NCI-H510A (cell line): ENCODE measurements around the gene HUS1.
"Not testable (repeated sequence)": the region's sequence is repeated elsewhere in the genome, so short reads cannot be mapped to it uniquely, and the experiment has no call there.

Experiments
- DNase-seq: peaks from one replicate; lab custom pipeline; 2025; lab: John Stamatoyannopoulos, UW

HUS1 gene

DNA sequence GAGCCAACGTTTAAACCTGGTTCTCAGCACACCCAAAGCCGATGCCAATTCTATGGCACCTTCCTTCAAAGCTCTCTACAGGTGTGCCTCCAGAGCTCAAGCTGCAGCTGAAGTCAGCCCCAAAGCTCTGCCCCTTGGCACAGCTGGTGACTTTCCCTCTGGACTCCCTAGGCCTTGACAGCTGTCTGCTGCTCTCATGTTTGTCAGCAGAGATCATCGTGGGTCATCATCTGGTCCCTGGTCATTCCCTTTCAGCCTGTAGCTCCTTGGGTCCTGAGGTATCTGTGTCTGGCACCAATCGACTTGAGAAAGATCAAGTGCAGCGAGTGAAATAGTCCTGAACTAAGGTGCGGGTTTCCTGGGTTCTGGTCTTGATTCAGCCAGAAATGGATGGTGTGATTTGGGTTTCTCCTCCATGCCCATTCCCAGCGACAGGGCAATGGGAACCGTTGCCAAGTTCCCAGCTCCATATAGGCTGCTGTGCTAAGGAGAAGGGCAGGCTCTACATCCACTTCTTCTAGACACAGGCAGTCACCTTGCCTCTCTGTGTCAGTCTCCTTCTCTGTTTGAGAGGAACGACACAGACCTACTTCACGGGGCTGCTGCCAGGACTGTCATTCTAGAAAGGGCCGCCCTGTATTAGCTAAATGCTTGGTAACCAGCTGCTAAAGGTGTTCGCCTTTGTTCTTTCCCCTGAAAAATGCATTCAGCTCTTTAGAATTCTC, 34.7 kb downstream of the HUS1 start:
- no peak for DNase-seq

DNA sequence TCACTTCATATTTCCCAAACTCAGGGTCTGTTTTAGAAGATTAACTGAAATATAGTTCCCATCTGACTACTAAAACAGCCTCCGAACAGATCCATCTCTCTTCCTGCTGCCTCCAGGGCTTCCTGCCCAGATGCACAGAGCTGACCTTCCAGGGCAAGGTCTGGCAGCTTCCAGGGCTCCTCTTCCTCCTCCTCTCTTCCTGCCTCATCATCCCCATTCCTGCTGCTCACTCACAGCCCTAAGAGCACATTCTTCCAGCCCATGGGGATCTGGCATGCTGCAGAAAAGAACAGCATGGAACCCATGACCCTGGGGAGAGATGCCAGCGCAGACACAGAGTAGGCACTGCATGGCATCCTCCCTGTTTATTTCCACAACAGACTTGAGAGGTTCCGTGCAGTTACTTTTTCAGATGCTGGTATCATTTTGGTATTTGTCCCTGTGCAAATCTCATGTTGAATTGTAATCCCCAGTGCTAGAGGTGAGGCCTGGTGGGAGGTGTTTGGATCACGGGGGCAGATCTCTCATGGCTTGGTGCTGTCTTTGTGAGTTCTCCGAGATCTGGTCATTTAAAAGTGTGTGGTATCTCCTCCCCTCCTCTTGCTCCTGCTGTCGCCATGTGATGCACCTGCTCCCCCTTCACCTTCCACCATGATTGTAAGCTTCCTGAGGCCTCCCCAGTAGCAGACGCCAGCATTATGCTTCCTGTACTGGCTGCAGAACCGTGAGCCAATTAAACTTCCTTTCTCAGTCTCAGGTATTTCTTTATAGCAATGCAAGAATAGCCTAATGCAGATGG, 35.5 kb downstream of the HUS1 start:
- DNase-seq, result no peak

DNA sequence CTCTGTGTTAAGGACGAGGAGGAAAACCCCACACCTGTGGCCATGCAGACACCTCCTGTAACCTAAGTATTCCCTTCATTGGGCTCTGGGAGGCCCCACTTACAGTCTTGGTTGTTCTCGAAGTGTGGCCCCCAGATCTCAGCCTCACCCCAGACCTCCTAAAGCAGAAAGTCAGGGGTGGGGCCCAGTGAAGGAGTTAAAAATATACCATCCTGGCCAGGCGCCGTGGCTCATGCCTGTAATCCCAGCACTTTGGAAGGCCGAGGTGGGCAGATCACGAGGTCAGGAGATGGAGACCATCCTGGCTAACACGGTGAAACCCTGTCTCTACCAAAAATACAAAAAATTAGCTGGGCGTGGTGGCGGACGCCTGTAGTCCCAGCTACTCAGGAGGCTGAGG, 36.8 kb downstream of the HUS1 start:
- not testable (repeated sequence) for DNase-seq

DNA sequence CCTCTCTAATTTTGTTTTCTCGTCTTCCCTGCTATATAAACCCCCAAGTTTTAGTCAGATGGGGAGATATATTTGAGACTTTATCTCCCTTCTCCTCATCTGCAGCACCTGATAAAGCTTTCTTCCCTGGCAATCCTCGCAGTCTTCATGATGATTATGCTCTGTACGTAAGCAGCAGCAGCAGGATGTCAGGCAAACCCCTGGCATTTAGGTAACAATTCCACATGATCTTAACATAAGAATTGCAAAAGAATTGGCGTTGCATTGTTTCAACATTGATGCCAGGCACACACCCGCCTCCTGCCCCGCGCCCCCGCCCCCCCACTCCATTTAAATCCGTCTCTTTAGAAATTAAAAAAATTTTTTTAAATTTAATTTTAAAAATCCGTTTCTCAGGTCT, 37.3 kb downstream of the HUS1 start:
- DNase-seq, result no peak

DNA sequence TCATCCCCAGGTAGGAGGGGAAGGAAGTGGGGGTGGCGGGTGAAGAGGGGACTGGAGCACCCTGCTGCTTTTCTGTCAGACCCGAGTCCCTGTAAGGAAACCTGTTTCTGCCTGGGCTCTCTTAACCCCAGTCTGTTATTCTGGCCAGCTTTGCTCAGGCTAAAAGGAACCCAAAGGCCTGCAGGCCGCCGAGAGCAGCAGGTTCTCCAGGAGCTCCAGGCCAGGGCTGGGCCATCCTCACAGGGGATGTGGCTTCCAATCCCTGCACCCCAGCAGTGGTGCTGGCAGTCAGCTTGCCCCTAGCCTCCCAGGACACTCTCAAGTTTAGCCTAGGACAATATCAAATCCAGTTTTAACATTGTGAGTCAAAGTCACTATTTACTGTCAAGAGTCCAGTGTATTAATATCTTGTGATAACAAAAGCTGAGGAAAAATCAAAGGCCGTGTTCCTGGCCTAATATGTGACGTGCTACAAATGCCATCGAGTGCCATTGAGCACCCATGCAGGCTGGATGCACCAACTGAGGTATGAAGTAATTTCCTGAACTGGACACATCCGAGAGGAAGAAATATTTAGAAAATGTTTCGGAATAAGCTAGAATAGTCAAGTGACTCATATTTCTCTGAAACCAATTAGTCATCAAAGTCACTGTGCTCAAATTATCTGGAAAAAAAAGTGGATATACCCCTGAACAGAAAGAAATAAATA, 38.1 kb downstream of the HUS1 start:
- no peak for DNase-seq

DNA sequence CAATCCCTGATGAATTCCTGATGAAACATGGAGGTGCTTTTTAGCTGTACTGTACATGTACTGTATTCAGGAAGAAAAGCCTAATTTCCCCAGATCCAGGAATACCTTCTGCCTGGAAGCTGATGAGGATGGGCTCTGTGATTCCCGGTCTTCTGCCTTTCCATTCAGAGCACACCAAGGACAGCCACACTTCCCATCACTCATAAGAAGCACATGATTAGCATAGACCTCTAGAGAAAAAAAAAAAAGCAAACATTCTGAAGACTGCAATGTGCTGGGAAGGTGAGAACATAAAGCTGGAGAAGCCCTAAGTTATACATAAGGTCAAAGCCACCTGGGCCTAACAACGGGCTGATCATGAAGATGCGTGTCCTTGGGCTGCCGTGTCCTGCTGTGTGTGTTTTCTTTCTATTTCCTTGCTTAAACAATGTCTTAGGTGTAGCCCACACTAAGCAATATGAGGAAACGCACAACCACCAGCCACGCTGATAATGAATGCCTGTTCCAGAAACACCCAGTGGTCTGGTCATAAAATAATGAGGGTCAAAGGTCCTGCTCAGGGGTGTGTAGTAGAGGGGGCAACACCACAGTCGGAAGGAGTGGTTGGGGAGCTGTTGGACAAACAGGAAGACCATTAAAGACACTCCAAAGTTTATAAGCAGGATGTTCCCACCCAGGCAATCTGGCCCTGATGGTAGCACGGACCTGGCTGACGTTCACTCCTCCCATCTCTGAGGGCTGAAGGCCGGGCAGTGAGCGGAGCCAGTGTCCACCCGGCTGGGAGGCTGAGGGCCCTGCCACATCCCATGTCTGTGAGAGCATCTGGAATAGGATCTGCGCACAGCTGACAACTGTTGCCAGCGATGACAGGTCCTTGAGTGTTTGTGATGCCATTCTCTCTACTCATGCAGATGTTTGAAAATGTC, 39.1 kb downstream of the HUS1 start:
- DNase-seq, result no peak

DNA sequence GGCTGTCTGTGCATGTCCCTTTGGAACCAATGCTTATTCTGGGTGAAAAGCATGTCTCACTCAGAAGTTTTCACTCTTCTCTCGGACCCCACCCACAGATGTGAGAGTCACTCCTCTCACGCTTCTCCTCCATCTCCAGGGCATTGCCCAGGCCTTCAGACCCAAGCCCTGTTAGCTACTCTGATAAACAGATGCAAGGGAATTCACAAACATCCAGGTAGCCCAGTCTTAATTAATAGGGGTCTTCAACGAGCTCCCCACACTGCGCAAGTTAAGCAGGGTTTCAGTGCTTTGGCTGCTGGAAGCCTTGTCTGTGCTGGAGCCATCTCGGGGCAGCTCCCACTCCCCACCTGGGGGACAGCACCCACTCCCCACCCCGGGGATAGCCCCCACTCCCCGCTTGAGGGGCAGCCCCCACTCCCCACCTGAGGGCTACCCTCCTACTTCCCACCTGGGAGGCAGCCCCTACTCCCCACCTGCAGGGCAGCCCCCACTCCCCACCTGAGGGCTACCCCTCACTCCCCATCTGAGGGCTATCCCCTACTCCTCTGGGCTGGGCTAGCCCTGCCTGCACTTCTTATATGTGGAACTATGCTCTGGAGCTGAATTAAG, 39.9 kb downstream of the HUS1 start:
- no peak for DNase-seq

DNA sequence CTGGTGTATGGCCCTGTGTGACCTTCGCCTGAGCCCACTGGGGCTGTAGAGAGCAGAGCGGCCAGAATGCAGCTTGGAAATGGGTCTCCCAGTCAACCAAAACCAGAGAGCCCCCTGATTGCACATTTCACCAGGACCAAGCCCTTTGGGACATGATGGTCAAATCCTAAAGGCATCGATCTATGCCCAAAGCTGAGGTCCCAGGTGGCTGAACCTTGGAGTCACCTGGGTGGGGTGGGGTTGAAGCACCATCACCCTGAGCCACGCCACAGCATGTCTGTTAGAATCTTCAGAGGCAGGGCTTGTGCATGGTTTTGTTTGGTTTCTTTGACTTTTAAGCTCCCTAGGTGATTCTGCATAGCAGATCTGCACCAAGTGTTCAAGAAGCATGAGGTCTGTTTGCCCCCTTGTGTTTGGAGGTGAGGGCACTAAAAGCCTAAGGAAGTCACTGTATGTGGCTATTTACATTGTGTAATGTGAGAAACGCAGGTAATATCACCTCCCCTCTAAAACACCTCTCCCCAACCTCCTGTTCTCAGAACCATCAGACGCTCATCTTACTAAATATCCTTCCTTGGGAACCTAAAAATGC, 40.7 kb downstream of the HUS1 start:
- DNase-seq, result no peak

DNA sequence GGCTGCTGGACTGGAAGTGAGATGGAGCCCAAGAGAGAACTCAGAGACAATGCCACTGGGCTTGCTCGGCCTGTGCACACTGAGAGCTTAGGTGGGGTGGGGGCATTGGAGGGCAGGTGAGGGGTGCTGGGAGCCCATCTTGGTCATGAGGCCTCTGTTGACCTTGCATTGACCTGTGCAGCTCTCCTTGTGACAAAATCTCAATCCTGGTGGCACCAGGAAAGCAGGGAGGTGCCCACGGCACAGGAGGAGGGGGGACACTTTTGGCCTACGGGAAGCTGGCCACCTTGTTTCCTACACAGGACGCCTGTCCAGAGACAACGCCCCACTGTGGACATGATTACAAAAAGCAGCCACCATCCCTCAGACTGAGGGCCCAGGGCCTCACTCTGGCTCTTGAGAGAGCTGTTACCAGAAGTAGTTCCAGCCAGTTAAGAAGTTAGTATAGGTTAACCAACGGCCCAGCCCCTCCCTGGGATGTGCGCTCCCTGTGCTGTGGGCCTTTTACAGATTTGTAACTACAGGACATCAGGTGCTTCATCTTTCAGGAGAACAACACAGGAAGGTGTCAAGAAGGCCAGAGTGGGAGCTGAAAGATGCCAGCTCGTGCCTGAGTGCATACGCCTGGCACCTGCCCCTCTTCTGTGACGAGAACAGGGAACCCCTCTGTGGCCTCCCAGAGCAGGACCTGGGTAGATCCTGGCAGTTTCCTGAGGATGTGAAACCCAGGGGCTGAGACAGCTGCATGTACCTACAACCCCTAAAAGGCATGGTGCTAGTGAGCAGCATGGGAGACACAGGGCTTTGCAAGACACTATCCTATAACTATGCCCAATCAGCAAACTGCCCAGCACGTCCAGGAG, 41.5 kb downstream of the HUS1 start:
- DNase-seq, result no peak

DNA sequence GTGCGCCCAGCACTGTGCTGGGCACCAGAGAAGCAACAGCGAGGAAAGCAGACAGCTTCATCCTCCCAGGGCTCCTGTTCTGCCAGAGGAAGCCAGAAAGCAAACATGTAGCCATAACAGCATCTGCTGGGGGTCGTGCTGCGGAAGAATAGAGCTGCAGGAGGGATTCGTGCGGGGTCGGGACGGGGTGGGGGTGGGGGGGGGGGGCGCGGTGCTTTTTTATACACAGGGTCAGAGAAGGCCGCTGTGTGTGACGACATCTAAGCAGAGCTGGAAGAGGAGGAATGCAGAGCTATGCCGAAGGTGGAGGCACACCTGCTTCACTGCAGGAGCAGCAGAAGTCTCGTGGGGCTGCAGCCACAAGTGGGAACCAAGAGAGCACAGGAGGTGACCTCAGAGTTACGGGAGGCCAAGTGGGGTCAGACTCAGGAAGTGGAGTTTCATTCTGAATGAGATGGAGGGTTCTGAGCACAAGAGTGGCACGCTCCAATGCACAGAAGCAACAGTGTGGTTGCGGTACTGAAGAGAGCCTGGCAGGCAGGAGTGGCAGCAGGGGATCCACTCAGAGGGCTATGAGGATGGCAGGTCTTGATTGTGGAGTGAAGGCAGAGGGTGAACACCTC, 42.2 kb downstream of the HUS1 start:
- no peak for DNase-seq

DNA sequence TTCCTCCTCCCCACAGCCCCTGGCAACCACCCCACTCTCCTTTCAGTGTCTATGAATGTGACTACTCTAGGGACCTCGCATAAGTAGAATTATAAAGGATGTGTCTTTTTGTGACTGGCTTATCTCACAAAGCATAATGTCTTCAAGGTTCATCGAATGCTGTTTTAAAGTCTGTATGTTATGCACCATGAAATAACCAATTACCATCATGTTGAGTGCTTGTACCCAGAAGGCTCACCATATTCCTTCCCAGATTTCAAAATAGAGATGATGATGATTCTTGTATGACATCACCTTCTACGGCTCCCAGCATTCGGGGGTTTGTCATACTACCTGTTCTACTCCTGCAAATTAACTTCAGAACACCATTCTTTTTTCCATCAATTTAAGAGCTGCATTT, 43.1 kb downstream of the HUS1 start:
- no peak for DNase-seq

DNA sequence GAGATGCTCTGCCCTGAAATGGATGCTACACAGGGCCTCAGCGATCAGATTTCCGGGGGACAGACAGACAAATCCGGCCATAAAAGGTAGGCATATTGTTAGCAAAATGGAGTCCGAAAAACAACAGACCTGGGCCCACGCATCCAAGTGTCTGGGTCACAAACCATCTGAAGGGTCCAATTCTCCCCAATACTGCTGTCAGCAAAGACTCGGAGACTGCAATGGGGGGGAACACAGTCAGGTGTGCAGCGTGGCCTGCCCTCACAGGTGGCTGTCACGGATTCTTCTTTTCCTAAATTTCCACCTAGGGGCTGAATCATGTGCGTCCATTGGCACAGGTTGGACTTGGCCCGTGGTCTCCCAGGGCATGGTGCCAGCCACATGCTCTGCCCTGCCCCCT, 44.1 kb downstream of the HUS1 start:
- DNase-seq, result no peak

DNA sequence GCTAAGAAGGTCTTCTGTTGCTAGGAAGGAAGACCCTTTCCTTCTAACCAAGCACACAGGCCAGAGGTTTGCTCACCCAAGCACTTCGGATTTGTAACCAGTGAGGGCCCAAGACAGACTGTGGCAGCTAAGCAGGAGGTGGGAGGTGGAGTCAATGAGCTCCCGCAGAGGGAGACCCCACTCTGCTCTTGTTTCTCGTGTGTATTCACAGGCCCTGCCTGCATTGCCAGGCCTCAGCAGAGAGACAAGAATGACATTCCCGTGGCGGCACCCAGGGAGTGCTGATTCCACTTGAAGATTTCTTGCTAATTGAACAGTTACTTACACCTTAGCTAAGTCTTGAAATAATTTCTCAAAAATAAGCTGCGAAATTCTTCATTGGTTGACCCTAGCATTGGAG, 44.6 kb downstream of the HUS1 start:
- DNase-seq, result no peak

DNA sequence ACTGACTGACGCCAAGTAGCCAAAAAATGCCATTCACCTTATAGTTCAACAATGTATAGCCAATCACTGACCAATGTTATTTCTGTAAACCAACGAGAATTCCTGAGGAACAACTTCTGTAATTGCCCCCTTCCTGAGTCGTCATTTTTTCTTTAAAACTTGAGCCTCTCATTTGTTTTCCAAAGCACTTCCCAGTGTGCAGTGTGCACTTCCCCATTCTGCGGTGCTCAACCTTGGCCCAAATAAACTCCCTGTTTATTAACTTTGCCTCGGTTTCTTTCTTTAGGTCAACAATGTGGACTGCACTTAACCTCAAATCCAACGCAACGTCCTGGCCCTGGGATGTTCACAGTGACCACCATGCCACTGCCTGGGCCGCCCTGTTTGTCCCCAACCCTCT, 46.2 kb downstream of the HUS1 start:
- no peak for DNase-seq

DNA sequence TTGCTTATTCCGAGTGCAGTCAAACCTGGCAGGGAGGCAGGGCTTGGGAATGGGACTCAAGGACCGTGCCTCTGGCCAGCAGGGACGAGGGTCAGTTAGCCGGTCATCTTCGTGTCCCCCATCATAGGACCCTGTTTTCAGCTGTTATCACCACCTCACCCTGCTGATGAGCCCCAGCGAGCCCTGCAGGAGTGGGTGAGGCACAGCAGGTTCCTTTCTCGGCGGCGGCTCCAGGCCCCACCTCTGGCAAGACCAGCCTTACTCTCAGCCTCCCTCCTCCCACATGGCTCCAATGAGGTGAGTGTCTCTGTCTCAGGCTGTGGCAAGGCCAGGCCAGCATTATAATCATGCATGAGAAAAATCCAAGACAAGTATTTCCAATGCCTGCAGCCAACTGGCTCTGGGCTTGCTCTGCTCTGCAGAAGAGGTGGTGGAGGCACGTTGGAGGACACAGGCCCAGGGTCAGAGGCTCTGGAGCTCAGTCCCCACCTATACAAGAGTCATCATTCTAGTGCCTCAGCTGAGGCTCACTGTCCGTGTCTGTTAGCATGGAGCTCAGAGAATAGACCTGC, 46.9 kb downstream of the HUS1 start:
- DNase-seq, result no peak

DNA sequence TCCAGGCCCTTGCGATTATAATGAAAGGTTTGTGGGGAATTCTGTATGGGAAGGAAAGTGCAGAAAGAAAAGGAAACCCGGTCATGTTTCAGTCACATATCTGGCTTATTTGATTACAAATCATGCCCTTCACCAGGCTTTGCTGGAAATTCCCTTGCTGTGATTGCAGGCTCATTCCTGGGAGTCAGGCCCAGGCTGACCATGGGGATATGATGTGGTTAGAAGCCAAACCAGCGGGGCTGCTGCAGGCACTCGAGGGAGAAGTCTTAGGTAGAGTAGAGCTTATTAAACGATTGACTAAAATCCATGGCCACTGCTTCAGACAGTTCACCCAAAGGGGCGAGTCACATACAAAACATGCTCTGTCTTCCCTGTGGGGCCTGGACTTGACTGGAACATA, 47.4 kb downstream of the HUS1 start:
- DNase-seq, result no peak

DNA sequence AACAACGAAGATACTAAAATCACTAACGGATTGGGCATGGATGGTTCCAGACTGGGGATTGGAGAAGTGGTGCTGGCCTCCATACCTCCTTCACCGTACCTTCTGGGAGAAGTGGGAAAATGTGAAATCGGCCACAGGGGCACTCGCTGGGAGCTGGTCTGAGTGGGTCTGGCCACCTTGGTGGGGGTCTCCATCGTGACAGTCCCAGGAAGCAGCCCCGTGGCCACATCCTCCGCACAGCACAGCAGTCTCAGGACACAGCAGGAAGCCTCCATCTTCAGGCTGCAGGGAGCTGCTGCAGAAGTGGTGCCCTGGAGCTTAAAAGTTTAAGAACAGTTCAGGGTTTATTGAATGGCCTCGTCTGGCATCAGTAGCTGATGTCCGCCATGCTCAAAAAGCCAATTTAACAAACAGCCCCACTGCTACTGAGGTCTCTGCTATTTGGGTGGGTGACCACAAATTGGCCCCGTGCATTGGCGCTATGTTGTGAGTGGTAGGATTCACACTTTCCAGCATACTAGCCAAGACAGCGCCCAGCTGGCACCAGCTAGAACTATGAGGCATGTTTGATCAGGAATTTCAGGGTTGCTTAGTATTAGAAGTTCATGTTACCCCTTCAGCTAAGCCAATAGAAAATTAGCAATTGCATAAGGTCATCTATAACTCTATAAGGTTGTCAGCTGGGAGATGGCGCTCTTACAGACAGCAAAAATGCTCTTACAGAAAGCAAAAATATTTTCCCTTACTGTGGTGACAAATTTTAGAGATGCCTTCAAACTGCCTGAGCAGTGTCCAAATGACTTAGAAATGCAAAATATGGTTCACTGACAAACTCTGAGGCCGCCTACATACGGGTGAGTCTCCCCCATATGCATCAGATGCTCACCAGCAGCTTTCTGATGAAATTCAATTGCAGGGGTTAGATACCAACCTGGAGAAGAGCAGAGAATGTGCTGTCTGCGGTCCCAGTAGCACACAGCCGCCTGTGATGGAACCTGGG, 48.1 kb downstream of the HUS1 start:
- no peak for DNase-seq

DNA sequence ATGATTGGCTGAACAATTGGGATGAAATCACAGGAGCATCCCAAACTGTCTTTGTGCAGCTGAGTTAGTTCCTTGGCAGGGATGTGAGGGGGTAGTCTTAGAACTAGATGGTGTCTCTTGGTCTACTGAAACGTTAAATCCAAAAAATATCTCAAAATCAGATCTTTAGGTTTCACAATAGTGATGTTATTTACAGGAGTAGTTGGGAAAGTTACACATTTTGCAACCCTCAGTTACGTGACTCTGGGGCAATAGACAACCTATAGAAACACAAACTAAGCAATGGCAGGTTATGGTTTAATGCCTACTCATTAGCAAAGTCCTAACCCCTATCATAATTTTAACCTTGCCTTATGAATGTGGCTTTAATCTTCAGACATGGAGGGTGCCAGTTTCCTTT, 55.1 kb downstream of the HUS1 start:
- no peak for DNase-seq
